Inferior parietal cortex (tissue), 1 donor: Measurements from ENCODE around the gene KDM4B.
"Not testable (repeated sequence)": the region's sequence is repeated elsewhere in the genome, so short reads cannot be mapped to it uniquely, and the experiment has no call there.

Experiments used
- DNase-seq: peaks from one replicate; pipeline ENCODE4 v3.0.0-alpha.2; 2016; ENCODE audit errors: extremely low spot score

Gene KDM4B

DNA sequence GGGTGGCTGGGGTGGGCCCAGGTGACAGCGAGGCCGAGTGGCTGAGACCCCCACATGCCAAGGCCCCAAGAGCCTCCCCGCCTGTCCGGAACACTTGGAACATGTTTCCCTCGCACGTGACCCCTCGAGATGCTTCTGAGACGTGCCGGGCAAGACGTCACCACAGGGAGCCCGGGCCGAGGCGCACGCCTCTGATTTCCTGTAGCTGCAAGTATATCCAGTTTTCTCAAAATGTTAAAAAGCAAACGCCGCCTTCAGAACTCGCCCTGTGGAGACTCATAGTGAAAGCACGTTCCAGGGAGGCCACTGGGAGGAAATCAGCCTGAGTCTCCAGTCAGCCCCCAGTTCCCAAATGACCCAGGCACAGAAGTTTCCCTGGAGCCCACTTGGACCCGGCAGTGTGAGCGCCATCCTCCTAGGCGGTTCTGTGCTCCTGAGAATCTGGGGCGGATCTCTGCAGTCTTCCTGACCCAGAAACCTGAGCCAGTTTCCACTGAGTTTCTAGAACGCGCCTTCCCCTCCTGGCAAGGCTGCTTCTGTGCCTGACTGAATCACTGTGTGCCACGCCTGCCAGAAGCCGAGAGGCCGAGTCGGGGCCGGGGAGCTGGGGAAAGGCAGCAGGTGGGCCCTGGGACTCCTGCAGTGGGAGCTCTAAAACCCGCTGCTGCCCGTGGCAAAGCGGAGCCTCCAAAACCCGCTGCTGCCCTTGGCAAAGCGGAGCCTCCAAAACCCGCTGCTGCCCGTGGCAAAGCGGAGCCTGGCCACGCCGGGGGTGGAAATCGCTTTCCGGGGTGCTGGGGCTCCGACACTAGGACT, 179.3 kb downstream of the KDM4B start:
- DNase-seq, result peak; percentile 32

DNA sequence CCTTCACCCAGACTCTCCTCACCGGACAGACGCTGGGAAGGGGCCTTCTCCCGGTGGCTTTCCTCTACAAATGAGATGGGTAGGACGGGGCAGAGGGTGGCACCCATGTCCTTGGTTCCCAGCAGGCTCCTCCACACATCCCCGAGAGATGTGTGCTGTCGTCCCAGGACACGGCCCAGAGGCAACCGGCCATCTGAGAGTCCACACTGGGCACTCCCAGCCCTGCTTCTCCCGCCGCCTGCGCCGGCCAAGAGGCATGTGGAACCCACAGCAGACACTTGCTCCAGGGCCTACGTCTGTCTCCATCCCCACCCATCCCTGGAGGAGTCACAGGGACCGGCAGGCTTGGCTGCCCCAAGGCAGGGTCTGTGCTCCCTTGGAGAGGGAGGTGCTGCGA, 179.9 kb downstream of the KDM4B start:
- no peak for DNase-seq

DNA sequence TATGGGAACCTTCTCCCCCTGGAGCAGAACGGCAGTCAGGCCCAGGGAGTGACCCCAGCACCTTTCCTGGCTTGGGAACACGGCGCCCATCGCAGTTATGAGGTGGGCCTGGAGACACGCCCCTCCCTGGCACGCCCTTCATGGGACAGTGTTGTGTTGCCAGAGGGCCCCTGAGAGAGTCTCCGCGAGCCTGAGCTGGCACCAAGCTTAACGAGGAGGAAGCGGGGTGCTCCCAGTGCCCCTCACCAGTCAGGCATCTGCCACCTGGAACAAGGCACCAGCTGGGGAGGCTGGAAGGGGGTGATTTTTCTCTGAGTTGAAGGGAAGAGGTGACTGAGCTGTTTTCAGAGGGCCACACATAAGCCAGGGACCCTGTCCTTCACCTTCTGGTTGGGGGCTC, 180.6 kb downstream of the KDM4B start:
- no peak for DNase-seq

DNA sequence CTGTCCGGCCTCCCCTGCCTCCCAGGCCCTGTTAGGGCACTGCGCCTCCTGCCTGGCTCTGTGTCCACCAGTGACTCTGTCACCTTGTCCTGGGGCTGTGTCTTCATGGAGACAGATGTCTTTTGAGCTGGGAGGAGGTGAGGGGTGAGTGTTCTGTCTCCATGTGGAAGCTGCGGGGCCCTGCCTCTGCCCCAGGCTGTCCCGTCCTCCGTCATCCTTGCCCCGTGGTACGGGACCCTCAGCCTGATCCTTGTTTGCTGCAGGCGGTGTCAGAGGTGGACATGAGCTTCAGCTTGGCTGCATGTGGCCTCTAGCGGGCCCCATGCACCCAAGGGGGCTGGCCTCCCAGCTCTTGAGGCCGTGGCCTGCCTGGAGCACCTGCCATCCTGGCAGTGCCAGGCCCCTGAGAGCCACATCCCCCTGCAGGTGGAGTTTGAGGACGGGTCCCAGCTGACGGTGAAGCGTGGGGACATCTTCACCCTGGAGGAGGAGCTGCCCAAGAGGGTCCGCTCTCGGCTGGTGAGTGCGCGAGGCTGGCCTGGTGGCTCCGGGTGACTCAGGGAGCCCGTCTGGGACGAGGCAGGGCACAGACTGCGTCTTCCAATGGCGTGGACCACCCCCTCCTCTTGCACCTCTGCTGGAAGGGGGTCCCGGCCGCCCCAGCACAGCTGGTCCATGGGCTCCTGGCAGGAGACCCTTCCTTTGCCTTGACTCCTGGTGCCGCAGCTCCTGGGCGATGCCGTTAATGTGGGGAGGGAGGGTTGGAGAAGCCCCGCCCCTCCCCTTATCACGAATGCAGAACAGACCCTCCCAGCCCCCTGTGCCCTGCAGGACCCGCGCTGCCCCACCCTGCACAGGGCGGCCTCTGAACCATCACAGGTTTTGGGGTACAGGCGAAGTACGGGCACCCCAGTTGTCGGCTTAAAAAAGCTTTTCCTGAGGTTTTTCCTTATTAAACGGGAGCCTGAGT, 181.3 kb downstream of the KDM4B start:
- no peak for DNase-seq

DNA sequence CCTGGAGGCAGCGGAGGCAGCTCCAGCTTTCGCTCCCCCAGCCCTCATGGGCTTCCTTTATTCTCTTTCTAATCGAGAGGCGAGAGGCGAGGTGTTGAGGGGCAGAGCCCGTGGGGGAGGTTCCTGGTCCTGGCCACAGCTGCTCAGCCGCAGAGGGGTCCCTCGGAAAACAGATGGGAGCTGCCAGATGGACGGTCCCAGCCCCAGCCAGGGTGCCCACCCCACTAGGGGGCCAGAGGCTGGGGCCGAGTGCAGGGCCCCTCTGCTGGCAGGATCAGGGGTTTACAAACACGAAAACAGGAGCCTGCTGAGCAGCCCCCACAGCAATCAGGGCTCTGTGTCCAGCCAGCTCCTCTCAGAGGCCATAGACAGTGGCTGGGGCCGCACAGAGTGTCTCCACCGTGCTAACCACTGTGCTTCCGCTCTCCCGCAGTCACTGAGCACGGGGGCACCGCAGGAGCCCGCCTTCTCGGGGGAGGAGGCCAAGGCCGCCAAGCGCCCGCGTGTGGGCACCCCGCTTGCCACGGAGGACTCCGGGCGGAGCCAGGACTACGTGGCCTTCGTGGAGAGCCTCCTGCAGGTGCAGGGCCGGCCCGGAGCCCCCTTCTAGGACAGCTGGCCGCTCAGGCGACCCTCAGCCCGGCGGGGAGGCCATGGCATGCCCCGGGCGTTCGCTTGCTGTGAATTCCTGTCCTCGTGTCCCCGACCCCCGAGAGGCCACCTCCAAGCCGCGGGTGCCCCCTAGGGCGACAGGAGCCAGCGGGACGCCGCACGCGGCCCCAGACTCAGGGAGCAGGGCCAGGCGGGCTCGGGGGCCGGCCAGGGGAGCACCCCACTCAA, 182.2 kb downstream of the KDM4B start:
- no peak for DNase-seq

DNA sequence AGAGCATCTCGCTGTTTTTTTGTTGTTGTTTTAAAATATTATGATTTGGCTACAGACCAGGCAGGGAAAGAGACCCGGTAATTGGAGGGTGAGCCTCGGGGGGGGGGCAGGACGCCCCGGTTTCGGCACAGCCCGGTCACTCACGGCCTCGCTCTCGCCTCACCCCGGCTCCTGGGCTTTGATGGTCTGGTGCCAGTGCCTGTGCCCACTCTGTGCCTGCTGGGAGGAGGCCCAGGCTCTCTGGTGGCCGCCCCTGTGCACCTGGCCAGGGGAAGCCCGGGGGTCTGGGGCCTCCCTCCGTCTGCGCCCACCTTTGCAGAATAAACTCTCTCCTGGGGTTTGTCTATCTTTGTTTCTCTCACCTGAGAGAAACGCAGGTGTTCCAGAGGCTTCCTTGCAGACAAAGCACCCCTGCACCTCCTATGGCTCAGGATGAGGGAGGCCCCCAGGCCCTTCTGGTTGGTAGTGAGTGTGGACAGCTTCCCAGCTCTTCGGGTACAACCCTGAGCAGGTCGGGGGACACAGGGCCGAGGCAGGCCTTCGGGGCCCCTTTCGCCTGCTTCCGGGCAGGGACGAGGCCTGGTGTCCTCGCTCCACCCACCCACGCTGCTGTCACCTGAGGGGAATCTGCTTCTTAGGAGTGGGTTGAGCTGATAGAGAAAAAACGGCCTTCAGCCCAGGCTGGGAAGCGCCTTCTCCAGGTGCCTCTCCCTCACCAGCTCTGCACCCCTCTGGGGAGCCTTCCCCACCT, 183.3 kb downstream of the KDM4B start:
- DNase-seq, result no peak

DNA sequence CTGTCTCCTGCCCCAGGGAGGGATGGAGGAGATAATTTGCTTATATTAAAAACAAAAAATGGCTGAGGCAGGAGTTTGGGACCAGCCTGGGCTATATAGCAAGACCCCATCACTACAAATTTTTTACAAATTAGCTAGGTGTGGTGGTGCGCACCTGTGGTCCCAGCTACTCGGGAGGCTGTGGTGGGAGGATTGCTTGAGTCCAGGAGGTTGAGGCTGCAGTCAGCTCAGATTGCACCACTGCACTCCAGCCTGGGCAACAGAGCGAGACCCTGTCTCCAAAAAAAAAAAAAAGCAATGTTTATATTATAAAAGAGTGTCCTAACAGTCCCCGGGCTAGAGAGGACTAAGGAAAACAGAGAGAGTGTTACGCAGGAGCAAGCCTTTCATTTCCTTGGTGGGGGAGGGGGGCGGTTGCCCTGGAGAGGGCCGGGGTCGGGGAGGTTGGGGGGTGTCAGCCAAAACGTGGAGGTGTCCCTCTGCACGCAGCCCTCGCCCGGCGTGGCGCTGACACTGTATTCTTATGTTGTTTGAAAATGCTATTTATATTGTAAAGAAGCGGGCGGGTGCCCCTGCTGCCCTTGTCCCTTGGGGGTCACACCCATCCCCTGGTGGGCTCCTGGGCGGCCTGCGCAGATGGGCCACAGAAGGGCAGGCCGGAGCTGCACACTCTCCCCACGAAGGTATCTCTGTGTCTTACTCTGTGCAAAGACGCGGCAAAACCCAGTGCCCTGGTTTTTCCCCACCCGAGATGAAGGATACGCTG, 184.0 kb downstream of the KDM4B start:
- DNase-seq, result no peak

DNA sequence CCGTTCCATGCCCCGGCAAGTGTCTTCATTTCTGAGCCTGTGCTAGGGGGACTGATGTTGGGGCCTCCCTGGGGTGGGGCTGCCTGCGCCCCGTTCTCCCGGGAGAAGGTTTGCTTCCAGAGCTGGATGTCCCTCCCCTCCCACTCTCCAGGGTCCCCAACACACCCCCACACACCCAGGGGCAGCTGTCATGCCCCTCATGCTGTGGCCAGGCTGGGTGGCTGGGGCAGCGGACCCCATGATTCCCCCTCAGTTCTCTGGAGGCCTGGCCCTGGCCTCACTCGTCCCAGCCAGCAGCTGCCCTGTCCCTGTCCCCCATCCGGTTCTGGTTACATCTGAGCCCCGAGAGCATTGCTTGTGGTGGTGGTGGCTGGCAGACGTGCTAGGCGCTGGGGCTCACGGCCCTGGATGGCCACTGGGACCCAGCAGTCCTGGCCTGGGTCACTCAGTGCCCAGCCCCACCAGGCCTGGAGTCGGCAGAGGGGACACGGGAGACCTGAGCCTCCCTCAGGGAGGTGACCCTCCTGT, 184.8 kb downstream of the KDM4B start:
- no peak for DNase-seq

DNA sequence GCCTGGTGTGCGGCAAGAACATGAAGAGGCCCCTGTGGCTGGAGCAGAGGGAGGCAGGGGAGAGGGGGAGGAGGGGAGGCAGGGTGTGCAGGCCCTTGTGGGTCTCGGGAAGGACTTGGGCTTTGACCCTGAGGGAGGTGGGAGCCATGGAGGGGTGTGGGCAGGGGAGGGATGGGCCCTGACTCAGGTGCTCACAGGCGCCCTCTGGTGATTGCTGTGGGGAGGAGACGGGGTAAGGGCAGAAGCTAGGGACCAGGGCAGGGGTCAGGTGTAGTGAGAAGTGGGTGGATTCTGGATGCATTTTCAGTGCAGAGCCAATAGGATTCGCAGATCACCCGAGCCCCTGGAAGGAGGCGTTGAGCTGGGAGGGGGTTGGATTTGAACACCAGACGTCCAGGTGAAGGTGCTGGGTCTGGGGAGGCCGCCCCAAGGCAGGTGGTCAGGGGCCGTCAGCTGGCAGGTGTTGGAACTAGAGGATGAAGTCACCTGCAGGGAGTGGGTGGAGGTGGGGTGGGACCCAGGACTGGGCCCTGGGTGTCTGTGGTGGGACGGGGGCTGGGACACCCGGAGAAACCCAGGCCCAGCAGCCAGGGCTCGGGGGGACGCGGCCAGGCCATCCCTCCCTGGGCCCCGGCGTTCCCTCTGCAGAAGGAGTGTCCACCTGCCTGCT, 185.4 kb downstream of the KDM4B start:
- DNase-seq, result no peak

DNA sequence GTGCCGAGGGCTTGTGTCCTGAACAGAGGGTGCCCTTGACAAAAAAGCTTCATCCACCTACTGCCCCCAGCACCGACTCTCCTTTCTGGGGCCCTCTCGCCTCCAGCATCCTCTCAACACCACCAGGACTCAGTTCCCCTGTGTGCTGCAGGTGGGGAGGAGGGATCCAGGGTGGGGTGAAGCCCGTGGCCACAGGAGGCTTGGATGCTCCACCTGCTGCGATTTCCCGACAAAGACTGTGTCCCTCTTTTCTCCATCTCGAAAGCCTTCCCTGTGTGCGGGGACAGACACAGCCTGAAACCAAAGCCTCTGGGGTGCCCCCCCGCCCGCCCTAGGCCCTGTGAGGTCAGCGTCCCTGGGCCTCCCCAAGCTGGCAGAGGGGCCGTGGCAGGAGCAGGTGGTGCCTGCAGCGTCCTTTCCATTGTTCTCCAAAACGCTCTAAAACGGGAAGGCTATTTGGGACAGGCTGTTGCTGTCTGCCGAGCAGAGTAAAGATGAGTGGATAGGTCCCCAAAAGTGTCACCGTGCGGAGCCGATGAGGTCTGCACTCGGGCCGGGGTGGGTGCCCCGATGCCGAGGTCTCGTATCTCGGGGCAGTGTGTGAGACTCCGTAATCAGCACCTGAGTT, 186.0 kb downstream of the KDM4B start:
- DNase-seq, result no peak

DNA sequence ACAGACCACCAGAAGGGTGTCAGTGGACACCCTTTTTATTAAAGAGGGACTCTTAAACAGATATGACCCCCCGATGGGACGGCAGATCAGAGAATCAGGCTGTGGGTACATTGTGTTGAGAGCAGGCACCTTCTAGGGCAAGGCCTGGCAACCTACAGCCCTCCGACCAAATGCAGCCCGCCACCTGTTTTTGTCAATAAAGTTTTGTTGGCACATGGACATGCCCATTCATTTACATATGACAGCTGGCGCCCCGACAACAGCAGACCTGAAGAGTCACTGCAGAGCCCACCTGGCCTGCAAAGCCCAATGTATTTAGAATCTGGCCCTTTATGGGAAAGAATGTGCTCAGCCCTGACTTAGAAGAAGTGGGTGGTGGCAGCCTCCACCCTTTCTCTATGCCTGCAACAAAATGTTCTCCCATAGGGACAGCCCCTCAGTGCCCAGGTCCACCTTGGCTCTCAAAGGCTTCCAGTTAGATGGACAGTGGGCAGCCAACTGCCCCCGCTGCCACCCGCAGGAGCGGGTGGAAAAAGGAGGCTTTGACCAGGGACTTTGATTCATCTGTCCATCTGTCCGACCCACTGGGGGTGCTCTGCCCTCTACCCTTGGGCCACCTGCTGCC, 186.8 kb downstream of the KDM4B start:
- DNase-seq, result no peak

DNA sequence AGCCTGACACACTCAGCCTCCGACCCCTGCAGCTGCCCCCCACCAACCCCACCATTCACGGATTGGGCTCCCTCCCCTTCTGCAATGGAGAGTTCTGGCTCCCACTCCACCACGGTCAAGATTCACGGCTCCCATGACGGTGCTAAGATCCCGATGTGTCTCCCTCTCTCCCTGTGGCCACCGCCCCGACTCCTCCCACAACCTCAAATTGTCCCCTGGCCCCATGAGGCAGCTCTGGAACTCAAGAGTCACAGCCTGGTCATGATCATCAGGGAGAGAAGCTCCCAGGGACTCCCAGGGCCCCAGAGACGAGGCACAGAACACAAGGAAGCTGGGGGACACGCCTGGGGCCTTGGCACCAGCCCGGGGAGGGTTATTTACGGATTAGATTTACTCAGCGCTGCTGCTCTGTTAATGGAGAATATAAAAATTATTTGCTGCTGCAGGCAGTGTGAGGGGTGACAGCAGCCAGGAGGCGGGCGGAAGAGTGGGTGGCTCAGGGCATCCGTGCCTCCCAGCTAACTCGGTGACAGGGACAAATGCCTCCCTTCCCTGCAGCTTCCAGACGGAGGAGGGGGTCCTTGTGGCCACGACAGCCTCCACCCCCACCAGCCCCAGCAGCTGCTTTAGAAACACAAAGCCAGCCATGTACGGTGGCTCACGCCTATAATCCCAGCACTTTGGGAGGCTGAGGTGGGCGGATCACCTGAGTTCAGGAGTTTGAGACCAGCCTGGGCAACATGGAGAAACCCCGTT, 187.5 kb downstream of the KDM4B start:
- no peak for DNase-seq

DNA sequence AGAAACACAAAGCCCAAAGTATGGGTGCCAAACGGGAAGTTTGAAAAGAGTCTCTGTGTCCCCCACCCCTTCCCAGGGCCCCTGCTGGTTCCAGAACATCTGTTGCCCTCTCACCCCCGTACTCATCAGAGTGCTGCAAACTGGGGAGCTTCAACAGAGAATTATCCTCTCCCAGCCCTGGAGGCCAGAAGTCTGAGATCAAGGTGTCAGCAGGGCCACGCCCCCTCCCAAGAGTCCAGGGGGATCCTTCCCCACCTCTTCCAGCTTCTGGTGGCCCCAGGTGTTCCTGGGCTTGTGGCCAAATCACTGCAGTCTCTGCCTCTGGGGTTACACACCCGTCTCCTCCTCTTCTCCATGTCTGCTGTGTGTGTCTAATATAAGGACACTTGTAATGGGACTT, 188.3 kb downstream of the KDM4B start:
- DNase-seq, result no peak

DNA sequence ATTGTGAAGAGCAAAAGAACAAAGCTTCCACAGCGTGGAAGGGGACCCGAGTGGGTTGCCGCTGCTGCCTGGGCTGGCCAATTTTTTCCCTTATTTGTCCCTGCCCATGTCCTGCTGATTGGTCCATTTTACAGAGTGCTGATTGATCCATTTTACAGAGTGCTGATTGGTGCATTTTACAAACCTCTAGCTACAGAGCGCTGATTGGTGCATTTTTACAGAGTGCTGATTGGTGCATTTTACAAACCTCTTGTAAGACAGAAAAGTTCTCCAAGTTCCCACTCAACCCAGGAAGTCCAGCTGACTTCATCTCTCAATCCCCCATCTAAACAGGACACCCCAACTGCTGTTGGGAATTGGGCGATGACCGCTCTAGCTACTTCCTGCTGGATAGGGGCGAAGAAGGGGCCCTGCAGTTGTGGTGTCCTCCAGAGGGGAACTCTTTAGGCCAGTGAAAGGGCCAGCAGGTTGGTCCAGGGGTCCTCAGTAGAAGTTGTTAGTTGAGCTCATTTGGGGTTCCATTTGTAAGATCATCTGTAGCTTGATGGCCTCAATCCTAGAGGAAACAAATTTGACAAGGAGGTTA, 189.7 kb downstream of the KDM4B start:
- not testable (repeated sequence) for DNase-seq

DNA sequence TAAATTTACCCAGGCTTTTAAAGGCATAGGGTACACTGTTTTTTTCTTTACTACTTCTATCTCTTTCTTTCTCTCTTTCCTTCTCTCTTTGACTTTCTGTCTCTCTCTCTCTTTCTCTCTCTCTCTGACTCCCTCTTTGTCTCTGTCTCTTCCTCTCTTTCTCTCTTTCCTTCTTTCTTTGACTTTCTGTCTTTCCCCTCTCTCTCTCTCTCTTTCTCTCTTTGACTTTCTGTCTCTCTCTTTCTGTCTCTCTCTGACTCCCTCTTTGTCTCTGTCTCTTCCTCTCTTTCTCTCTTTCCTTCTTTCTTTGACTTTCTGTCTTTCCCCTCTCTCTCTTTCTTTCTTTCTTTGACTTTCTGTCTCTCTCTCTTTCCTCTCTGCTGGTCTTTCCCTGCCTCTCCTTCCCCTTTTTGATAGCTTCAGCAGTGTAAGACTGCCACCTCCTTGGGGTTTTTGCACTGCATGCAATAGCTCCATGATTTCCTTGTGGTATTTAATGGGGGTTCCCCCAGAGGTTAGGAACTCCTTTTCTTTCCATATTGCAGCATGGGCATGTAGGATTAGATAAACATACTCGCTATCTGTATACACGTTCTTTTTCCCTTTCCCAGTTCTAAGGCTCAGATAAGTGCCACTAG, 191.4 kb downstream of the KDM4B start:
- DNase-seq, result not testable (repeated sequence)

DNA sequence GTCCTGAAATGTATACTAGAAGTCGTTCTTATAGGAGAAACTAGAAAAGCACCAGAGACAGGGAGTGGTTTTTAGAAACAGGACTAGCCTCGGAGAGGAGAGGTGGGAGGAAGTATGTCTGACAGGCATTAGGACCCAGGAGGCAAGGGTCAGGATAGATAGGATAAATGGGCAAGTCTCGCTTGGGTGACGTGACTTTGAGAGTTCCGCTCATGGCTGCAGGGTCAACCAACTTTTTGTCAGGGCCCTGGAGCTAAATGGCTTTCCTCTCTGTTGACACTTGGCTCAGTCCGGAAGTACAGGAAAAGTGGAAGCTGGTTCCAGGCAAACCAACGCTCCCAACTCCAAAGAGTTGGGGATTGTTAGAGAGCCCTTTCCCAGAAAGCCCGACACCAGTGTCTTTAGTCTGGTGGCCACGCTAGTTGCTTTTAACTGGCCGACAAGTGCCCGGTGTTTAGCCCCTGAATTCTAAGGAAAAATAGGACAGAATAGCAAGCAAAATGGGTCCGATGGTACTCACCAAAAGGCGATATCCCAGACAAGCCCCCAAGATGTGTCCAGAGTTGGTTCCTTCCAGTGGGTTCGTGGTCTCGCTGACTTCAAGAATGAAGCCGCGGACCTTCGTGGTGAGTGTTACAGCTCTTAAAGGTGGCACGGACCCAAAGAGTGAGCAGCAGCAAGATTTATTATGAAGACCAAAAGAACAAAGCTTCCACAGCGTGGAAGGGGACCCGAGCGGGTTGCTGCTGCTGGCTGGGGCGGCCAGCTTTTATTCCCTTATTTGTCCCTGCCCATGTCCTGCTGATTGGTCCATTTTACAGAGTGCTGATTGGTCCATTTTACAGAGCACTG, 196.2 kb downstream of the KDM4B start:
- DNase-seq, result not testable (repeated sequence)
